Measurements from ENCODE around the gene ARF6. TPM values are rescaled to one million over a fixed set of nuclear protein-coding genes. Genes with fewer than 3 reads are reported as not detected.
"Not testable (repeated sequence)": the region's sequence is repeated elsewhere in the genome, so short reads cannot be mapped to it uniquely, and the experiment has no call there.

Gene ARF6
- total RNA-seq, 1 experiment from 2014 or later = 74.2 TPM

DNA sequence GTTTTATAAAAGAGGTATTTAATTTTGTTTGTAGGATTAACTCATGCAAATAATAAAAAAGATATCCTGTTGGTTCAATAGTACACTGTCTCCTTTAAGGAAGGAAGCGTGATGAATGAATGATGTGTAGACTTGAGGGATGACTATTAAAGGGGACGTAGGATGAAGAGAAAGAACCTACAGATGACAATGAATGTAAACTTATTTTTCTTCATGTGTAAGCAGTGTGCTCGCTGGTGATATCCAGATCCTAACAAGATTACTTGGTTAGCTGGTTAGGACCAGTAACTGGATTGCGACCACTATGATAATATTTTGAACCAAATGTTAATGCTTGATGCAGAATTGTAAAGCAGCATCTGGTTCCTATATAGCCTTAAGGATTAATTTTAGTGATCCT is 2.6 kb downstream of the ARF6 start:
- H3K9me3 Mint-ChIP-seq (ENCODE audit: low read depth, unreplicated experiment) = no peaks in the 10 kb centered on the region
- peaks cover 70% of the 10 kb centered on the region for H3K36me3 Mint-ChIP-seq (ENCODE audit: insufficient read depth, unreplicated experiment)
- DNase-seq = no peak
- H3K27me3 Mint-ChIP-seq (ENCODE audit: unreplicated experiment) = no peaks in the 10 kb centered on the region
- H3K27ac Mint-ChIP-seq (ENCODE audit: unreplicated experiment) = peak overlapping the region; percentile 76
- CTCF ChIA-PET = no interaction called here
- H3K4me1 Mint-ChIP-seq (ENCODE audit: low read depth, unreplicated experiment) = peaks cover 13% of the 10 kb centered on the region
- intact Hi-C loops (cut with micrococcal nuclease; ENCODE audit: unreplicated experiment) = loop anchor here (5.0 kb wide), 2 partner anchors 167 to 207 kb away; no protein-coding TSS in a partner anchor
- TF ChIP-seq, protein P1, sequence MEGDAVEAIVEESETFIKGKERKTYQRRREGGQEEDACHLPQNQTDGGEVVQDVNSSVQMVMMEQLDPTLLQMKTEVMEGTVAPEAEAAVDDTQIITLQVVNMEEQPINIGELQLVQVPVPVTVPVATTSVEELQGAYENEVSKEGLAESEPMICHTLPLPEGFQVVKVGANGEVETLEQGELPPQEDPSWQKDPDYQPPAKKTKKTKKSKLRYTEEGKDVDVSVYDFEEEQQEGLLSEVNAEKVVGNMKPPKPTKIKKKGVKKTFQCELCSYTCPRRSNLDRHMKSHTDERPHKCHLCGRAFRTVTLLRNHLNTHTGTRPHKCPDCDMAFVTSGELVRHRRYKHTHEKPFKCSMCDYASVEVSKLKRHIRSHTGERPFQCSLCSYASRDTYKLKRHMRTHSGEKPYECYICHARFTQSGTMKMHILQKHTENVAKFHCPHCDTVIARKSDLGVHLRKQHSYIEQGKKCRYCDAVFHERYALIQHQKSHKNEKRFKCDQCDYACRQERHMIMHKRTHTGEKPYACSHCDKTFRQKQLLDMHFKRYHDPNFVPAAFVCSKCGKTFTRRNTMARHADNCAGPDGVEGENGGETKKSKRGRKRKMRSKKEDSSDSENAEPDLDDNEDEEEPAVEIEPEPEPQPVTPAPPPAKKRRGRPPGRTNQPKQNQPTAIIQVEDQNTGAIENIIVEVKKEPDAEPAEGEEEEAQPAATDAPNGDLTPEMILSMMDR (IDR thresholded peaks at IDR 0.05; ENCODE audit: unreplicated experiment) = no peak
- BruUV-seq (replicated peaks) = no TSS peak
- H3K4me3 Mint-ChIP-seq (ENCODE audit: low read depth, unreplicated experiment) = peak overlapping the region; percentile 87

DNA sequence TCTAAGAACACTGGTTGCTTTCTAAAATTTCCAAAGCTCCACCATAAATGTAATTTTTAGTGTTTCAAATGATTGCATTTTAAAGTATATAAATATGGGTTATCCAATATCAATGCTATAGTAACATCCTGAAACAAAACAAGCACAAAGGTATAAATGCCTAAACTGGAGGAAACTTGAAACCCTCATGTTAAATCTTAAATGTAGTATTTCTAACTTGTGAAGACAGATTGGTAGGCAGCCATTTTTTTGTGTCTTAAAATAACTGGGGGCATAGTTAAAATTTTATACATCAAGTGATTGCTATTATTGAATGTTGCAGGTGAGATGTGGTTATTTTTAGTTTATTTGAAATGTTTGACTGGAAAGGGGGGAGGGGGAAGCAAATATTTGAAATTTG is 3.4 kb downstream of the ARF6 start:
- not testable (repeated sequence) for BruUV-seq (replicated peaks)
- H3K27ac Mint-ChIP-seq (ENCODE audit: unreplicated experiment) = peak overlapping the region; percentile 76

GRCh38 chr14:49896966-49897365 is 4.1 kb downstream of the ARF6 start:
- Mint-ChIP-seq H3K27ac (ENCODE audit: unreplicated experiment) (peak overlapping the region; percentile 76), H3K4me1 (ENCODE audit: low read depth, unreplicated experiment) (peaks cover 15% of the 10 kb centered on the region), H3K4me3 (ENCODE audit: low read depth, unreplicated experiment) (peak overlapping the region; percentile 87), H3K36me3 (ENCODE audit: insufficient read depth, unreplicated experiment) (peaks cover 70% of the 10 kb centered on the region), H3K9me3 (ENCODE audit: low read depth, unreplicated experiment) (no peaks in the 10 kb centered on the region), H3K27me3 (ENCODE audit: unreplicated experiment) (no peaks in the 10 kb centered on the region)
- CTCF ChIA-PET = interaction anchor here (1.3 kb wide), 1 partner anchor 34 kb away, joined by 3 read pairs; no protein-coding TSS in a partner anchor
- intact Hi-C loops (cut with micrococcal nuclease; ENCODE audit: unreplicated experiment) = loop anchor here (1.0 to 5.0 kb wide), 3 partner anchors 73 to 205 kb away; no protein-coding TSS in a partner anchor
- no TSS peak for BruUV-seq (replicated peaks)
- no peak for DNase-seq
- TF ChIP-seq, protein P1 (IDR thresholded peaks at IDR 0.05; ENCODE audit: unreplicated experiment) = no peak

More for the DNA sequence above, 3.4 kb downstream of the ARF6 start:
- Mint-ChIP-seq H3K4me1 (ENCODE audit: low read depth, unreplicated experiment) (peaks cover 13% of the 10 kb centered on the region), H3K36me3 (ENCODE audit: insufficient read depth, unreplicated experiment) (peaks cover 70% of the 10 kb centered on the region), H3K4me3 (ENCODE audit: low read depth, unreplicated experiment) (peak overlapping the region; percentile 87)
- CTCF ChIA-PET; DNase-seq; H3K9me3 Mint-ChIP-seq (ENCODE audit: low read depth, unreplicated experiment); H3K27me3 Mint-ChIP-seq (ENCODE audit: unreplicated experiment): not testable (repeated sequence)
- intact Hi-C loops (cut with micrococcal nuclease; ENCODE audit: unreplicated experiment) = loop anchor here (5.0 kb wide), 2 partner anchors 166 to 206 kb away; no protein-coding TSS in a partner anchor

GRCh38 chr14:49897414-49897813 is 4.5 kb downstream of the ARF6 start:
- H3K36me3 Mint-ChIP-seq (ENCODE audit: insufficient read depth, unreplicated experiment) = peaks cover 70% of the 10 kb centered on the region
- H3K4me1 Mint-ChIP-seq (ENCODE audit: low read depth, unreplicated experiment) = peaks cover 19% of the 10 kb centered on the region
- no peaks in the 10 kb centered on the region for H3K9me3 Mint-ChIP-seq (ENCODE audit: low read depth, unreplicated experiment)
- DNase-seq = no peak
- TF ChIP-seq, protein P1 (IDR thresholded peaks at IDR 0.05; ENCODE audit: unreplicated experiment) = no peak
- BruUV-seq (replicated peaks) = no TSS peak
- H3K27ac Mint-ChIP-seq (ENCODE audit: unreplicated experiment) = peak overlapping the region; percentile 76
- intact Hi-C loops (cut with micrococcal nuclease; ENCODE audit: unreplicated experiment) = loop anchor here (1.0 to 5.0 kb wide), 3 partner anchors 73 to 205 kb away; no protein-coding TSS in a partner anchor
- peak overlapping the region; percentile 87 for H3K4me3 Mint-ChIP-seq (ENCODE audit: low read depth, unreplicated experiment)
- CTCF ChIA-PET = interaction anchor here (1.3 kb wide), 1 partner anchor 34 kb away, joined by 3 read pairs; no protein-coding TSS in a partner anchor
- no peaks in the 10 kb centered on the region for H3K27me3 Mint-ChIP-seq (ENCODE audit: unreplicated experiment)

GRCh38 chr14:49897965-49898364 is 5.1 kb downstream of the ARF6 start:
- H3K36me3 Mint-ChIP-seq (ENCODE audit: insufficient read depth, unreplicated experiment) = peaks cover 70% of the 10 kb centered on the region
- DNase-seq = peak; percentile 22
- H3K27me3 Mint-ChIP-seq (ENCODE audit: unreplicated experiment) = no peaks in the 10 kb centered on the region
- intact Hi-C loops (cut with micrococcal nuclease; ENCODE audit: unreplicated experiment) = loop anchor here (1.0 to 5.0 kb wide), 3 partner anchors 72 to 204 kb away; no protein-coding TSS in a partner anchor
- no TSS peak for BruUV-seq (replicated peaks)
- peaks cover 22% of the 10 kb centered on the region for H3K4me1 Mint-ChIP-seq (ENCODE audit: low read depth, unreplicated experiment)
- peak overlapping the region; percentile 87 for H3K4me3 Mint-ChIP-seq (ENCODE audit: low read depth, unreplicated experiment)
- peak overlapping the region; percentile 94 for H3K27ac Mint-ChIP-seq (ENCODE audit: unreplicated experiment)
- TF ChIP-seq, protein P1 (IDR thresholded peaks at IDR 0.05; ENCODE audit: unreplicated experiment) = no peak
- H3K9me3 Mint-ChIP-seq (ENCODE audit: low read depth, unreplicated experiment) = no peaks in the 10 kb centered on the region
- CTCF ChIA-PET = interaction anchor here (1.3 kb wide), 1 partner anchor 35 kb away, joined by 3 read pairs; no protein-coding TSS in a partner anchor

All from Calu3 (cell line).